Prostate gland (tissue), 2 donors: Measurements from ENCODE around the gene UNK.

Experiments
- CTCF ChIP-seq, 4 experiments: fragments of 200-600 bp in 2 of 4; fragments of 450-650 bp in 2 of 4; sonication (generic) in 2 of 4; IDR thresholded peaks; 1 replicate in 3 of 4; 2 replicates in 1 of 4; pipeline ENCODE4 v1.5.1; 2016 to 2019; ENCODE audit warnings: antibody characterized with exemption in 4 of 4, mild to moderate bottlenecking in 2 of 4, moderate library complexity in 2 of 4
- POLR2A ChIP-seq: fragments of 450-650 bp; IDR thresholded peaks from one replicate; pipeline ENCODE4 v1.6.1; 2016; ENCODE audit warnings: antibody characterized with exemption, mild to moderate bottlenecking
- POLR2AphosphoS5 ChIP-seq: sonication (generic); formaldehyde crosslinking; IDR thresholded peaks from one replicate; pipeline ENCODE4 v1.6.1; 2017; ENCODE audit warnings: antibody characterized with exemption

- TF ChIP-seq CTCF (IDR thresholded peaks at IDR 0.05) = no peak
- peak; percentile 71 for TF ChIP-seq POLR2AphosphoS5
- TF ChIP-seq POLR2A = no peak
Observed at GRCh38 chr17:75769536-75769935, 15.1 kb upstream of the UNK start.
